NOMO-1 treated with DMSO at 0.1 percent for 48 hours (cell line): Measurements from ENCODE around the gene SMOC2.

Experiments
- DNase-seq: peaks from one replicate; lab custom pipeline; 2025; ENCODE audit not compliant: unreplicated experiment; lab: John Stamatoyannopoulos, UW

Gene SMOC2

DNA sequence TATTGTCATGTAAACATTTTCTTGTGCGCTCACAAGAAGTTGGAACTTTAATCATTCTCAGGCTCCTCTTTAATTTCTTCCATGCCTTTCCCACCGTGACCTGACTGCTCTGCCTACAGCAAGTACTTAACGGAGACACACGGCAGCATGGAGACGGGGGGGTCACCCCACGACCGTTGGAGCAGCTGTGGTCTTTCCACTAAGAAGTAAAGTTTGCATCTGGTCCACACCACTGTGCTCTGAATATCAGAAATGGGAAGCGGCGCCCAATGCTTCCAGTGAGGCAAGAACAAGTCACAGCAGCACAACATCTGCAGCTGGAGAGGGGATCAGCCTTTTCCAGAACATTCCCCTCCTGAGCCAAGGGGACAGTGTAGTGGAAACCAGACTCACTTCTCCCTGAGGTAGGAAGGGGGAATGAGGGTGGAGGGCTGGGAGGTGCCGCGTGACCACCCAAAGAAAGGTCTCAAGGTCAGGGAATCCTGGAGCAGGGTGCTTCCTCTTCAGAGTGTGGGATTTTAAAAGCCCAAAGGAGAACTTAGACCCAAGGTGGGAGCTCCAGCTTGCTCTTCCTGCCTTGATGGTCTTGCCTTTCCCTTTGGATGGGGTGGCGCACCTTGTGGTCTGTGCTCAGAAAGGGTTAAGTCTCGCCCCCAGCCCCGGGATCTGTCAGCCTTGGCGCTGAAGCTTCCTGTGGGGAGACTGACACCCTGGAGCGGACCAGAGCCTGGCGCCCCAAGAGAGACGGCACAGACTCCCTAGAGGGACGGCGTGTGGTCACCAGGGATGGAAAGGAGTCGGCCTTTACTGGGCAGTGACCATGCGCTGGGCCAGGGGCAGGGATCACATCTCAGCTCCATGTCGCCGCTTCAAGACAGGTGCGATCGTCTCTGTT lies 25.6 kb upstream of the SMOC2 start:
- DNase-seq, result no peak

DNA sequence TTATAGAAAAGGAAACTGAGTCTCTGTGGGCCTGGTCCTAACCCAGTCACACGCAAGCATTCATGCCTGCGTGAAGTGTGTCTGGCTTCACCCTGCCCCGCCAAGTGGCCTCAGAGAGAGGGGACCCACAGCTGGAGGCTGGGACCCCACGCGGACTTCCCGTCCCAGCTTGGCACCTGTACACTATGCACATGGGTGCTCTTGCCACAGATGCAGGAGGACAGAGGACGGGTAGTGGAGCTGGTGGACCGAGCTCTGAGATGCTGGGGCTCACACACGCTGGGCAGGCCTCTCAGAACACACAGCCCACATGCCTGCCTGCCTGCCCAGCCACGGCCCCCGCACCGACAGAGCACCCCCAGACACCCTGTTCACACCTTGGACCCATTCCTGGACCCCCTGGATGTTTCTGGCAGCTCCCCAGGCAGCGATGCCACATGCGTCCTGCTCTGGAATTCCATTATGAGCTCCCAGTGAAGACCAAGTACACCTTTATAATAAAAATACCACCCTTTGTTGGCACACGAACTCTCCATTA lies 24.9 kb upstream of the SMOC2 start:
- no peak for DNase-seq

DNA sequence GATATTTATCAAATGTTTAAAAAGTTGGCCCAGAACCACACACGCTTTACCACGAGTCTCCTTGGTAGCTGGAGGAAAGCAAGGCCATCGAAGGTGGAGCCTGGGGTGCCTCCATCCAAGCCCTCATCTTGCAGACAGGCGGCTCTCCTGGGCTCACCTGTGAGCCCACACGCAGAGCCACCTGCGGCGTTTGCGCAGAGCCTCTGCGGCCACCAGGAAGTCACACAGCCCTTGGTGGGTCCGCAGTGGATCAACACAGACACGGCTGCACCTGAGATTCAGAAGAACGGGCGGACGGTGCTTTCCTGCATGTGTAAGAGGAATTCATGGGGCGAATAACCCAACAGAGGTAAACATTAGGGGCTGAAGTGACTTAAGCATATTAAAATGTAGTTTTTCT lies 24.5 kb upstream of the SMOC2 start:
- DNase-seq, result no peak

DNA sequence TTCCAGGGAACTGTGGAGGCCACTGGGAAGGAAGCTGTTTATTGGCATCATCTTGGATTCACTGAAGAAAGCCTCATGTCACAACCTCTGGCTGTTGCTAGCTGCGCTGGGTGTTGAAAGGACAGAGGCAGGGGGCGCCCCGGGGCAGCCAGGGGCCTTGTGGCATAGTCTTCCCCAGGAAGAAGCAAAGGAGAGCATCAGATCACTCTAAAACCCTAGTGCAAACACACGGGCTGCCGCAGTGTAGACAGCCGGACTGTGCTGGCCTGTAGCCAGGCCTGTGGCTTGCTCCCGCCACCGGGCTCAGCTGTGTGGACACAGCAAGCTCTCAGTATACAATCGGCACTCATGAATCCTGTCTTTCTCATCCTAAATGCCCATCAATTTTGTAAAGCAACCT lies 23.8 kb upstream of the SMOC2 start:
- no peak for DNase-seq

DNA sequence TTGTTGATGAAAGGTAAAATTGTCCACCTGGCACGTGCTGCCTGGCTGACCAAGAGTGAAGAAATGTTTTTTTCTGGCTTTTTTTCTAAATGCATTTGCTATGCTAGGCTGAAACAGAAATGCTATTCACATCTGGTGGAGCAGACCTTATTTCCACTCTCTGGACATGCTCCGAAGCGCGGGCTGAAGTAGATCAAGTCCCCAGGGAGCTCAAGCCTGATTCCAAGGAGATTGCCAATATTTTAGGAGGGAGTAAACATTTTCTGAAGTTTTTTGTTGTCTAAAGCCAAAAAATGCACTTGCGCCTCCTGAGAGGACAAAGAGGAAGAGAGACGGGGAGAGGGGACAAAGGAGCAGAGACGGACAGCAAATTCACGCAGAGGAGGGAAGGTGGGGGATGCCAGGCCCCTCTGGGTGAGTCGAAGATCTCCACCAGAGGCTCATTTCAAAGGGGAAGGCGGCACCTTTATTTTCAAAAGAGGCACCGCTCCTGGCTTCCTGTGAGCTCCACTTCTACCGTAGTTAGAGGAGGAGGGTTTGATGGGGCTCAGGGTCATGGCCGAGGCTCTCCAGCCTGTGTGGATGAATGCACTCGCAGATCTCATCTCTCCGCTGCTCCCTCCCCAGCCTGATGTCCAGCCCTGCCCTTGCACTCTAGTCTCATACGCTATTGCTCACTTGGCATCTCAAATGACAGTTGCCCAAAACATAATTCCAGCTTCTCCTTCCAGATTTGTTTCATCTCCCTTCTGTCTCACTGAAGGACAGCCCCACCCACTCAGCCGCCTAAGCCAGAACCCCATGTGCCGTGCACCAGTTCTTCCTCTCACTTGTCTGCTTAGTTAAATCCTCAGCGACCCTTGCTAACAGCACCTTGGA lies 23.1 kb upstream of the SMOC2 start:
- no peak for DNase-seq

- no peak for DNase-seq
These were observed 22.3 kb upstream of the SMOC2 start for GRCh38 chr6:168418711-168419121.

DNA sequence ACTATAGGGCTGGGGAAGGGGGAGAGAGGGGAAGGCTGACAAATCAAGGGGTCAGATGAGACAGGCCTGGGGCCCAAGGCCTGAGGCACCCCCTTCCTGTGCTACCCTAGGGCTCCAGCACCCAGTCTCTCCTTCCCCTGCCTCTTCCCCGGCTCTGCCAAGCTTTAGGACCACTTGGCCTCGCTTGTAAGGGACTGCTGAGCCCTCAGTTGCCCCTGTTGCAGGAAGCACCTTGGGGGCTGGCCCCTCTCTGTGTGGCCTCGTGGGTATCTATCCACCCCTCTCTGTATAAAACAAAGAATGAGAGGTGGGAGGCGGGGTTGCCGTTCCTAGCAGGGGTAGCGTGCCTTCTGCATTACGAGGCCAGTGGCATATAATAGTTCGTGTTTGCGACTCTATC lies 21.4 kb upstream of the SMOC2 start:
- DNase-seq, result no peak

- no peak for DNase-seq
These were observed 20.9 kb upstream of the SMOC2 start for GRCh38 chr6:168420084-168420483.

- no peak for DNase-seq
These were observed 20.3 kb upstream of the SMOC2 start for GRCh38 chr6:168420706-168421105.

- DNase-seq, result no peak
These were observed 13.8 kb upstream of the SMOC2 start for GRCh38 chr6:168427184-168427583.

GRCh38 chr6:168428052-168428826 lies 12.7 kb upstream of the SMOC2 start:
- no peak for DNase-seq

- DNase-seq, result no peak
These were observed 12.1 kb upstream of the SMOC2 start for GRCh38 chr6:168428863-168429262.

DNA sequence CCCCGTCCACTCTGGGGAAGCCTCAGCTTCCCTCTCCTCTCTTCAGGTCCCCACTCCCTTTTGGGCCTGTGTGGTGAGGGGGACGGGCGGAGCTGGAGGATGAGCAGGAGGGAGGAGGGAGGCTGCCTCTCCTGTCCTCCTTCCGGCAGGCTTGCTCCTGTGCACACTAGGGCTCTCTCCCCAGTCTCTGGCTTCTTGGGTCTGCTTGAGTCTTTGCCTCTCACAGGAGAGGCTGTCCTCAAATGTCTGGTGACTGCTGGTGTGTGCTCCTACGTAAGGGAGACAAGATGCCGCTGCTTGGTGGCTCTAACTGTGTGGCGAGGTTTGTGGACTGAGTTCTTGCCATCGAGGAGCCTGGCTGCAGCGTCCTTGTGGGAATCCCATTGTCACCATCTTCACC lies 8.8 kb upstream of the SMOC2 start:
- DNase-seq, result no peak

GRCh38 chr6:168433898-168434297 lies 7.1 kb upstream of the SMOC2 start:
- no peak for DNase-seq

DNA sequence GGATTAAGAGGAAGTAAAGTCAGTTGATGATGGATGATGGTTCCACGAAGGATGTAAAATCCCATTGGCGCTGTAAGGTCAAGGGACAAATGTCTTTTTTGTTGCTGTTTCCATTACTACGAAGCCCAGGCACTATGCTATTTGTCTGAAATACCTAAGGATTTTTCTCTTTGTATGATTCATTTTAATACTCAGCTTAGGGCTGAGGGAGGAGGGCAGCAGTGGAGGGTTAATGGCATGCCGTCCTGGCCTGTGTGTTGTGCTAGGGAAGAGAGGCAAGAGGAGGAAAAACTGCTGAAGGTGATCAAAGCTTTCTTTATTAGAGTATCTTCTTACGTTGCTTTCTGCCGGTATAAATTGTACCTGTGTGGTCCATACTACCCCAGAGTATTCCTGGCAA lies 6.5 kb upstream of the SMOC2 start:
- DNase-seq, result no peak

DNA sequence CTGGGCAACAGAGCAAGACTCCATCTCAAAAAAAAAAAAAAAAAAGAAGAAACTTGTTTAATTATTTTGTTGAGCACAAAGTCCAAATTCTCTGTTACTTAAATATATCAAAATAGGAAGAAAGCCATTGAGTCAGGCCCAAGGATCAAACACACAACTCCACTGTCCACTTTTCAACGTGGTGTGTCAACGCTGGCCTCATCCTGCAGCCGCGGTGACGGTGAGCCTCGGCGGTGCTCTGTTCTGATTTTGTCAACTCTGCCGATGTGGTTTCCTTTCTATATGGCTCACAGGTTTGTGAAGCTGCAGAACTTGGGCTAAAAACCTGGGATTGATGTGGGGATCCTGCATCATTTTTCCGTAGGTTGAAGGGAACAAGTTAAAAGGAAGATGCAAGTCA lies 3.2 kb upstream of the SMOC2 start:
- no peak for DNase-seq

- DNase-seq, result no peak
These were observed 2.0 kb upstream of the SMOC2 start for GRCh38 chr6:168438783-168439520.

DNA sequence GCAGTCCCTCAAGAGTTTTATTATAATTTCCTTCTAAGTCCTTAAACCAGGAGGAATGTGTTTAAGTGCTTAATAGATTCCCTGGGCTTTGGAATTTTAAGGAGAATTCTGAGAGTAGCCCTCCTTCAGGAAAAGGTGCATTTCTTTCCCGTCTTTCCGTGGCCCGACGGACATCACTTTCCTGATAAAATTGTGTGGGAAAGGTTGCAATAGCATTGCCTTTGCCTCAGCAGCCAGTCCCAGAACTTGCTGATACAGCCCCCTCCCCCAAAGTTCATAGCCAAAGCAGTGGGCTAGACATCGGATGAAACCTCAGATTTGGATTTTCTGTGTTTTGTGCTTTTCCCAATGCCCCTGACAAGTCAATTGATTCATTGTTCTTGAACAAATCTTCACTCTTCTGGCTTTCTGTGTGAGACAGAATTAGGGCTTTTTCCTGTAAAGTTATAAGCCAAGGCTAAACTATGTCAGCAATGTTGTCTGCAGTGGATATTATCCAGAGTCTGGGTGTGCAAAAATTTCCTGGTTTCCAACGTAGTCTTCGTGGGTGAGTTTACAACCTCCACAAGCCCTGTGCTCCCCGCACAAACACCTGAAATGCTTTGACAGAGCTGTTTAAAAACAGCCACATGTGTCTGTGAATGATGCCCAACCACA lies 1.1 kb upstream of the SMOC2 start:
- DNase-seq, result no peak

GRCh38 chr6:168441434-168442391 lies 729 bp downstream of the SMOC2 start:
- DNase-seq, result no peak
